CD14-positive monocyte (primary cell): ENCODE measurements around the gene MAPK4. TPM values are rescaled to one million over a fixed set of nuclear protein-coding genes. Genes with fewer than 3 reads are reported as not detected.

ENCODE experiments used
- DNase-seq, 3 donors: peaks; one replicate each; pipeline ENCODE4 v3.0.0-alpha.2; 2011 to 2022
- H2AFZ ChIP-seq: 2 replicates; pipeline ENCODE4 v1.6.0; 2012; ENCODE audit warnings: mild to moderate bottlenecking, low read depth, low read length, inconsistent platforms; ENCODE audit not compliant: insufficient read depth, poor library complexity, severe bottlenecking
- H3K27ac ChIP-seq, 2 donors: 1 replicate in 1 of 2; 2 replicates in 1 of 2; pipeline ENCODE4 v1.5.1; 2012 to 2013; ENCODE audit warnings: low read length in 2 of 2, control low read depth in 1 of 2, inconsistent platforms in 1 of 2, low read depth in 1 of 2, mild to moderate bottlenecking in 1 of 2
- H3K27me3 ChIP-seq, 2 donors: one replicate each; pipeline versions ENCODE4 v1.6.0 to v1.6.1; 2011 to 2013; ENCODE audit warnings: low read length in 2 of 2; ENCODE audit not compliant: control insufficient read depth in 2 of 2, insufficient read depth in 2 of 2
- H3K36me3 ChIP-seq, 2 donors: replicated peaks in 1 of 2; 1 replicate in 1 of 2; 2 replicates in 1 of 2; pipeline versions ENCODE4 v1.5.1 to v1.6.1; 2012 to 2013; ENCODE audit warnings: low read length in 2 of 2, control low read depth in 1 of 2, inconsistent platforms in 1 of 2, mild to moderate bottlenecking in 1 of 2; ENCODE audit not compliant: insufficient read depth in 2 of 2, control insufficient read depth in 1 of 2
- H3K4me1 ChIP-seq, 2 donors: 1 replicate in 1 of 2; 2 replicates in 1 of 2; pipeline versions ENCODE4 v1.5.1 to v1.6.1; 2012 to 2013; ENCODE audit warnings: low read length in 2 of 2, control low read depth in 1 of 2, inconsistent platforms in 1 of 2, mild to moderate bottlenecking in 1 of 2, moderate library complexity in 1 of 2; ENCODE audit not compliant: insufficient read depth in 2 of 2, control insufficient read depth in 1 of 2
- H3K4me2 ChIP-seq: replicated peaks from 2 replicates; pipeline ENCODE3; 2012; ENCODE audit warnings: low read length, moderate library complexity, mild to moderate bottlenecking; ENCODE audit not compliant: poor library complexity, severe bottlenecking; ENCODE audit errors: extremely low read depth
- H3K4me3 ChIP-seq, 3 experiments: fragments of 200-600 bp in 1 of 3; sonication (generic) in 1 of 3; replicated peaks in 1 of 3; 1 replicate in 2 of 3; 2 replicates in 1 of 3; pipeline ENCODE4 v1.5.1; 2011 to 2013; ENCODE audit warnings: low read length in 3 of 3, mild to moderate bottlenecking in 3 of 3, control low read depth in 2 of 3, low read depth in 2 of 3, inconsistent platforms in 1 of 3, moderate library complexity in 1 of 3
- H3K79me2 ChIP-seq: 2 replicates; pipeline ENCODE4 v1.6.0; 2012; ENCODE audit warnings: mild to moderate bottlenecking, control low read depth, inconsistent platforms, low read length, moderate library complexity; ENCODE audit not compliant: insufficient read depth
- H3K9ac ChIP-seq: 2 replicates; pipeline ENCODE4 v1.6.0; 2017; ENCODE audit warnings: low read length, mild to moderate bottlenecking; ENCODE audit not compliant: insufficient read depth, poor library complexity, severe bottlenecking
- H3K9me3 ChIP-seq, 2 donors: replicated peaks in 1 of 2; 1 replicate in 1 of 2; 2 replicates in 1 of 2; pipeline versions ENCODE4 v1.5.1 to v1.6.1; 2012 to 2013; ENCODE audit warnings: low read length in 2 of 2, control low read depth in 1 of 2; ENCODE audit not compliant: control insufficient read depth in 1 of 2, insufficient read depth in 1 of 2
- H4K20me1 ChIP-seq: 2 replicates; pipeline ENCODE4 v1.6.0; 2012; ENCODE audit warnings: mild to moderate bottlenecking, low read length, control low read depth, moderate library complexity; ENCODE audit not compliant: insufficient read depth
- H3K27ac Mint-ChIP-seq, 7 donors: one replicate each; pipeline ENCODE4 v1.8.0; 2020; ENCODE audit warnings: mild to moderate bottlenecking in 7 of 7, mixed read lengths in 7 of 7, moderate library complexity in 6 of 7, inconsistent platforms in 2 of 7
- H3K27me3 Mint-ChIP-seq, 3 donors: one replicate each; pipeline ENCODE4 v1.8.0; 2021 to 2022; ENCODE audit warnings: low read depth in 3 of 3, mild to moderate bottlenecking in 3 of 3, mixed read lengths in 3 of 3, moderate library complexity in 3 of 3, inconsistent platforms in 1 of 3
- H3K36me3 Mint-ChIP-seq, 2 donors: one replicate each; pipeline ENCODE4 v1.8.0; 2020; ENCODE audit warnings: mixed read lengths in 2 of 2, inconsistent platforms in 1 of 2, mild to moderate bottlenecking in 1 of 2
- H3K4me1 Mint-ChIP-seq: one replicate; pipeline ENCODE4 v1.8.0; 2020; ENCODE audit warnings: mild to moderate bottlenecking, mixed read lengths
- H3K4me3 Mint-ChIP-seq, 2 donors: one replicate each; pipeline ENCODE4 v1.8.0; 2020; ENCODE audit warnings: mild to moderate bottlenecking in 2 of 2, mixed read lengths in 2 of 2, moderate library complexity in 1 of 2
- H3K9me3 Mint-ChIP-seq, 7 donors: one replicate each; pipeline ENCODE4 v1.8.0; 2020 to 2022; ENCODE audit warnings: mixed read lengths in 7 of 7, mild to moderate bottlenecking in 6 of 7, moderate library complexity in 6 of 7, inconsistent platforms in 2 of 7
- CTCF ChIP-seq: fragments of 200-600 bp; IDR thresholded peaks from one replicate; pipeline ENCODE4 v1.8.0; 2022; ENCODE audit warnings: antibody characterized with exemption, mild to moderate bottlenecking
- WGBS: methylation state at CpG from one replicate; pipeline ENCODE4 v1.1.5; 2013; ENCODE audit warnings: missing lambda C conversion rate; ENCODE audit not compliant: insufficient coverage; 5-methylcytosine and 5-hydroxymethylcytosine counted together
- intact Hi-C, 2 donors: fragments of 100-400 bp; cut with micrococcal nuclease; formaldehyde crosslinking; loops; one replicate each; pipeline versions ENCODE4 v1.15.0 to v1.15.1; 2023
- polyA plus RNA-seq, 3 donors: library from polyadenylated mRNA; depleted of rRNA in 1 of 3; unstranded in 2 of 3; stranded (reverse) in 1 of 3; fragments of 300-500 nt in 2 of 3; fragments of >200 nt in 1 of 3; fragmentation: Illumina TruSeq in 2 of 3; gene quantifications; 1 replicate in 2 of 3; 2 replicates in 1 of 3; pipeline ENCODE4 v1.2.3, GENCODE V29; 2012 to 2021

Gene MAPK4
- polyA plus RNA-seq, 3 donors = not detected

DNA sequence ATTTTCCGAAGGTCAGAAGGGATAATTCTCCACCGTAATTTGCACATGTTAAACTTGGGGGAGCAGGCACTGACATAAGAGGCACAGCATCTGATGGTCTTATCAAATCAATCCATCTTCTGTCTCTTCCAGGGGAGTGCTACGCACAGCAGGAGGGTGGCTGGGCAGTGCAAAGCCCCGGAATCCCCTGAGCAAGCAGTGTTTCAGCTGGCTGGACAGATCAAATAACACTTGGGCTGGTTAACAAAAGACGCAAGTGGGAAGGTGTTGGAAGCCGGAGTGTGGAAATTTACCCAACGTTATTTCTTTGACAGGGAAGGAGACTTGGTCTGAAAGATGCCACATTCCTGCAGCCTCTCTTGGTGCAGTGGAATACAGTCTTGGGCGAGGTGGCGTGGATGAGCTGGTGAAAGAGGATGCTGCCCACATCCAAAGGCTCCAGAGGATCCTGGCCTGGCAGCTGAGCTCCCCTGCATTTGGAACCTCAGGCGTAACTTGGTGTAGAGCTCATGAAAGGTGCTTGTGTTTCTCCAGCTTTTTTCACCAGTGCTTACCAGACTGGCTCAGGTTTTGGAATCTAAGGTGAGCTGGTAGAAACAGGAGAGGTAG is 103.0 kb downstream of the MAPK4 start:
- Mint-ChIP-seq H3K9me3 (peaks cover 2 to 18% (median 8%) of the 10 kb centered on the region in 7 donors), H3K27me3 (peaks cover 0 to 6% (median 2%) of the 10 kb centered on the region in 3 donors), H3K27ac (no peak overlapping the region), H3K4me3 (no peak overlapping the region), H3K4me1 (no peaks in the 10 kb centered on the region), H3K36me3 (no peaks in the 10 kb centered on the region)
- 72% methylated on average over 9 of the region's 10 CpGs for WGBS
- no peak overlapping the region for H3K27ac ChIP-seq
- no peaks in the 10 kb centered on the region for H3K4me1 ChIP-seq
- H3K4me3 ChIP-seq = no peak overlapping the region
- H3K27me3 ChIP-seq = no peaks in the 10 kb centered on the region
- TF ChIP-seq CTCF = no peak
- intact Hi-C loops = no loop called here
- H4K20me1 ChIP-seq = no peaks in the 10 kb centered on the region
- no peak for DNase-seq
- H3K9me3 ChIP-seq = no peaks in the 10 kb centered on the region
- no peak overlapping the region for H3K9ac ChIP-seq
- no peaks in the 10 kb centered on the region for H3K36me3 ChIP-seq
- H3K4me2 ChIP-seq = no peak overlapping the region
- no peak overlapping the region for H2AFZ ChIP-seq
- no peaks in the 10 kb centered on the region for H3K79me2 ChIP-seq

DNA sequence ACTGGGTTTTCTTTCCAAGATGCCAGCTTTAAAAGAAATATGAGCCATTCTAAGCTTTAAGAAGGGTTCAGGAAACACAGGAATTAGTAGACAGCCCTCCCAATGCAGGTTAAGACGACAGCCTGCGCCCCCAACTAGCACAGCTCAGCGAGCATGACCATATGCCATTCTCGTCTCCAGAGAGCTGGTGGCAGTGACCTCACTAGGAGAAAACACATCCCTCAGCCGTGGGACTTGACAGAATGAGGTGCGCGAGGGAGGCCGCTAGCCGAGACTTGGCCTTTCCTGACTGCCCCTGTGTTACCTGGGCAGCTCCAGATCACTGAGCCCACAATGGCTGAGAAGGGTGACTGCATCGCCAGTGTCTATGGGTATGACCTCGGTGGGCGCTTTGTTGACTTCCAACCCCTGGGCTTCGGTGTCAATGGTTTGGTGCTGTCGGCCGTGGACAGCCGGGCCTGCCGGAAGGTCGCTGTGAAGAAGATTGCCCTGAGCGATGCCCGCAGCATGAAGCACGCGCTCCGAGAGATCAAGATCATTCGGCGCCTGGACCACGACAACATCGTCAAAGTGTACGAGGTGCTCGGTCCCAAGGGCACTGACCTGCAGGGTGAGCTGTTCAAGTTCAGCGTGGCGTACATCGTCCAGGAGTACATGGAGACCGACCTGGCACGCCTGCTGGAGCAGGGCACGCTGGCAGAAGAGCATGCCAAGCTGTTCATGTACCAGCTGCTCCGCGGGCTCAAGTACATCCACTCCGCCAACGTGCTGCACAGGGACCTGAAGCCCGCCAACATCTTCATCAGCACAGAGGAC is 103.9 kb downstream of the MAPK4 start:
- H3K4me1 ChIP-seq = no peaks in the 10 kb centered on the region
- no peak overlapping the region for H3K4me3 ChIP-seq
- intact Hi-C loops = no loop called here
- no peak overlapping the region for H3K4me3 Mint-ChIP-seq
- peaks cover 0 to 6% (median 2%) of the 10 kb centered on the region in 3 donors for H3K27me3 Mint-ChIP-seq
- no peaks in the 10 kb centered on the region for H3K79me2 ChIP-seq
- 94% methylated on average over 34 of the region's 40 CpGs for WGBS
- H3K4me1 Mint-ChIP-seq = no peaks in the 10 kb centered on the region
- H4K20me1 ChIP-seq = no peaks in the 10 kb centered on the region
- no peak overlapping the region for H3K27ac Mint-ChIP-seq
- no peaks in the 10 kb centered on the region for H3K36me3 ChIP-seq
- H3K36me3 Mint-ChIP-seq = no peaks in the 10 kb centered on the region
- no peak overlapping the region for H2AFZ ChIP-seq
- no peak for TF ChIP-seq CTCF
- H3K9ac ChIP-seq = no peak overlapping the region
- H3K27ac ChIP-seq = no peak overlapping the region
- no peak for DNase-seq
- H3K9me3 ChIP-seq = no peaks in the 10 kb centered on the region
- peaks cover 1 to 18% (median 8%) of the 10 kb centered on the region in 7 donors for H3K9me3 Mint-ChIP-seq
- no peaks in the 10 kb centered on the region for H3K27me3 ChIP-seq
- H3K4me2 ChIP-seq = no peak overlapping the region
